GM12875 (cell line): ENCODE data around the gene INTS12.

Experiments
- H3K4me3 ChIP-seq: one replicate; pipeline ENCODE4 v1.5.1; 2011; ENCODE audit warnings: low read depth, low read length, control low read depth
- TF ChIP-seq, protein P1 (sequence below): IDR thresholded peaks from 2 replicates; pipeline ENCODE4 v1.5.1; 2011; ENCODE audit warnings: low read depth, mild to moderate bottlenecking, control low read depth, inconsistent platforms, low read length, moderate library complexity, borderline replicate concordance; ENCODE audit not compliant: insufficient read depth

INTS12 gene

DNA sequence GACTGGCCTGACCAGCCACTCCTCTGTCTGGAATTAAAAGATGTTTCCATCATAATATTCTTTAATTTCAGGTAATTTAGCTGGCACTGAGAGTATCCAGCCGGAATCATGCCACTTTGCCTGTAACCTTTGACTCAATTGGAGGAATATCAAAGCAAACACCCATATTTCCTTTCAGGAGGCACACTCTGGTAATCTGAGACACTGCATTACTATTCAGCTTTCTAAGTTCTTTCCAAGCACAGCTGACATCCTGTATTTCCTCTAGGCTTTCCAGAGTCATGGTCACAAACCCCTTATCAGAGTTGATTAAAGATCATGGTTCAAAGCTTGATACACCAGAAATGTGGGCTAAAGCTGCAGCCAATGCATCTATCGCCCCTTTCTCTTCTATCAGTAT lies 29.3 kb downstream of the INTS12 start:
- TF ChIP-seq, protein P1, sequence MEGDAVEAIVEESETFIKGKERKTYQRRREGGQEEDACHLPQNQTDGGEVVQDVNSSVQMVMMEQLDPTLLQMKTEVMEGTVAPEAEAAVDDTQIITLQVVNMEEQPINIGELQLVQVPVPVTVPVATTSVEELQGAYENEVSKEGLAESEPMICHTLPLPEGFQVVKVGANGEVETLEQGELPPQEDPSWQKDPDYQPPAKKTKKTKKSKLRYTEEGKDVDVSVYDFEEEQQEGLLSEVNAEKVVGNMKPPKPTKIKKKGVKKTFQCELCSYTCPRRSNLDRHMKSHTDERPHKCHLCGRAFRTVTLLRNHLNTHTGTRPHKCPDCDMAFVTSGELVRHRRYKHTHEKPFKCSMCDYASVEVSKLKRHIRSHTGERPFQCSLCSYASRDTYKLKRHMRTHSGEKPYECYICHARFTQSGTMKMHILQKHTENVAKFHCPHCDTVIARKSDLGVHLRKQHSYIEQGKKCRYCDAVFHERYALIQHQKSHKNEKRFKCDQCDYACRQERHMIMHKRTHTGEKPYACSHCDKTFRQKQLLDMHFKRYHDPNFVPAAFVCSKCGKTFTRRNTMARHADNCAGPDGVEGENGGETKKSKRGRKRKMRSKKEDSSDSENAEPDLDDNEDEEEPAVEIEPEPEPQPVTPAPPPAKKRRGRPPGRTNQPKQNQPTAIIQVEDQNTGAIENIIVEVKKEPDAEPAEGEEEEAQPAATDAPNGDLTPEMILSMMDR, result no peak
- H3K4me3 ChIP-seq, result no peak overlapping the region

- TF ChIP-seq, protein P1, result no peak
- H3K4me3 ChIP-seq, result no peak overlapping the region
Measured at GRCh38 chr4:105677709-105678108, 30.8 kb downstream of the INTS12 start.

DNA sequence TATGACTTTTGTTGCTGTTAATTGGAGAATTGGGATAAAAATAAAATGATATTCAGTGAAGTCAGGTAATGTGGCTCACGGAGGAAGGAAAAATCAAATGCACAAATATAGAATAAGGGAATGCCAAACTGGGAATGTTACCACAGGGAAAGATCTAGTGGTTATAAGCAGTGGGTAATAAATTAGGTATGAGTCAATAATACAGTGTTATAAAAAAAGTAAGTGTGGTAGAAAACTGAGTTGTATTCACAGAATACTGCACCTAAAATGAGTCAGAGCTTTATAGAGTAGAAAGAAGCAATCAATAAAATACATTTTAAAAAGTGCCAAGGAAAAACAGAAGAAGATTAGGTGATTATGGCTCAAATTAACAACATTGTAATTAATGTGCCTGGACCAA lies 34.5 kb downstream of the INTS12 start:
- TF ChIP-seq, protein P1, result no peak

DNA sequence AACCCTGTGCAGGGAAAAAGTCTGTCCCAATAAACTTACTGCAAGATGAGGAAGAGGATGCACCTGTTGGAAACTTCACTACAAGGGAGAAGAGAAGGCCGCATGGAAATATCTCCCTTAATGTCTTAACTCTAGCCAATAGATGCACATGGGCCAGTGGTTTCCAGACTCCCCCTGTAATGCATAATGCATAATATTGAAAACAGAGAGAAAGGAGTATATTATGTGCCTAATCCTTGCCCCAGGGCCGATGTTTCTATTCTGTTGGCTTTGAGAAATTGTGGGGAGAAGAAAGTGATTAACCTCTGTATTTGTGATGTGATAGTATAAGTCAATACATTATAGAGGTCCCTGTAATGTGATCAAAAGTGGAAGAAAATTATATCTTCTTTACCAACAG lies 37.2 kb downstream of the INTS12 start:
- no peak overlapping the region for H3K4me3 ChIP-seq
- TF ChIP-seq, protein P1, result no peak

More for the DNA sequence above, 34.5 kb downstream of the INTS12 start:
- H3K4me3 ChIP-seq, result no peak overlapping the region

DNA sequence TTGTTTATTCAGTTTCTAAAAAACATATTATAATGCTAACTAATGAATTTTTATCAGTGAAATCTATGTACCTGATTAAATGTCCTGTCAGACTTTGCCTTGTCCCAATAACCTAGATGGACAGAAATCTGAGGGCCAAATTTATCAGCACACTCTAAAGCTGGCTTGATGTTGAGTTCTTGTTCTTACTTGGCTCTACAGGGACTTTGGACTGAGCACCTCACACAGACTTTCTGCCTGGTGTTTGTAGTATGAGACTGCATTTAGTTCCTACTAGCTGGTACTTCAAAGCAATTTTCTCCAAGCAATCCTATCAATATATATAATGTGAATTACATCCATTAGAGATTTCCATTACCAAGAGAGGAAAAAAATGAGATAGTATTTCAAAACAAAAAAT lies 37.8 kb downstream of the INTS12 start:
- no peak overlapping the region for H3K4me3 ChIP-seq
- TF ChIP-seq, protein P1, result no peak

DNA sequence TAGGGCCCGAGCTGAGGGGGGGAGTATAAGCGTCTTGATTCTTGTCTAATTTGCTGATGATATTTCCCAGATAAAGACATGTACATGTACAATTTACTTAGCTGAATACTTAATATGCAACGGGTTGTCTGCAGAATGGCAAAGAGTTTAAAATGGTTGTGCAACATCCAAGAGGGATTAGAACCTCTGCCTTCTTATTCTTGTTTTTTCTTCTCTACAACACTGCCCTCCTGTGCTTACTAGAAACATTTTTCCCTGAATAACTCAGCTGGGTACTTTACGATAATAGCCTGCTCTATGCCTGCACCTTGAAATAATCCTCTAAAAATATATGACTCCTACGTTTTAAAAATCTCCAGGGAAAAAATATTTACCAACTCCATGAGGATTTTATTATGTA lies 41.8 kb downstream of the INTS12 start:
- no peak overlapping the region for H3K4me3 ChIP-seq
- TF ChIP-seq, protein P1, result no peak

DNA sequence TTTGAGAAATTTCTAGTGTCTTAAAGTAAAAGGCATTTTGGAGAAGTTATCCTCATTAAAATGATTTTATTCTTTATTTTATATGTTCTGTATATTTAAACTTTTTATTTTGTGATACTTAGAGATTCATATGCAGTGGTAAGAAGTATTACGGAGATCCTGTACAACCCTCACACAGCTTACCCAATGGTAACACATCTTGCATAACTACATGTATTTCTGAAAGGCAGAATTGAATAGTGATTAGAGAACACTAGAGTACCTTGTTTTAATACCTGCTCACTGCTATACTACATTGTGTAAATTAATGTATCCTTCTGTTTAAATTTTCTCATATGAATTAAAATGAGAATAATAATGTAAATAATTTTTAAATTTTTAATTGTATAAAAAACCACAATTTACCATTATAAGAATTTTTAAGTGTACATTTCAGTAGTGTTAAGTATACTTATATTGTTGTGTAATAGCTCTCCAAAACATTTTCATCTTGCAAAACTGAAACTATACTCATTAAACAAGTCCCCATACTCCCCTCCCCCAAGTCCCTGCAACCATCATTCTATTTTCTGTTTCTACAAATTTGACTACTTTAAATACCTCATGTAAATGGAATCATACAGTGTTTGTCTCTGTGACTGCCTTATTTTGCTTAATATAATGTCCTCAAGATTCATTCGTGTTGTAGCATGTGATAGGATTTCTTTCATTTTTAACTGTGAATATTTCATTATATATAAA lies 45.4 kb downstream of the INTS12 start:
- H3K4me3 ChIP-seq, result no peak overlapping the region
- TF ChIP-seq, protein P1, result no peak
